HUES48 (cell line): ENCODE data around the gene MGP.

Experiments
- H3K27ac ChIP-seq: one replicate; pipeline ENCODE4 v1.7.0; 2013; ENCODE audit warnings: low read depth, low read length, inconsistent platforms
- H3K27me3 ChIP-seq: 2 replicates; pipeline ENCODE4 v1.6.1; 2013; ENCODE audit warnings: mild to moderate bottlenecking, low read length; ENCODE audit not compliant: control insufficient read depth, insufficient read depth
- H3K36me3 ChIP-seq: 2 replicates; pipeline ENCODE4 v1.6.1; 2013; ENCODE audit warnings: low read length; ENCODE audit not compliant: control insufficient read depth, insufficient read depth
- H3K4me1 ChIP-seq: 2 replicates; pipeline ENCODE4 v1.6.1; 2013; ENCODE audit warnings: mild to moderate bottlenecking, low read length; ENCODE audit not compliant: control insufficient read depth, insufficient read depth
- H3K4me3 ChIP-seq: 2 replicates; pipeline ENCODE4 v1.5.1; 2013; ENCODE audit warnings: mild to moderate bottlenecking, low read depth, low read length
- H3K9ac ChIP-seq: 2 replicates; pipeline ENCODE4 v1.6.1; 2013; ENCODE audit warnings: mild to moderate bottlenecking, low read depth, low read length, moderate library complexity
- H3K9me3 ChIP-seq: 2 replicates; pipeline ENCODE4 v1.6.1; 2013; ENCODE audit warnings: low read length; ENCODE audit not compliant: control insufficient read depth, insufficient read depth

MGP gene

GRCh38 chr12:14843425-14843887, 42.2 kb downstream of the MGP start, which contains the start of gene ART4:
Gene ART4 (minus strand): TSS chr12:14843526. CDS start chr12:14843113, 413 bp downstream.
- Histone ChIP-seq H3K4me3 (no peak within 1 kb of the TSS), H3K27me3 (no peaks in the 10 kb centered on the region), H3K36me3 (no peaks in the 10 kb centered on the region), H3K9me3 (0 out of 2 replicates have a peak, but pooled peaks cover 3% of the 10 kb centered on the region), H3K4me1 (peaks cover 6% of the 10 kb centered on the region), H3K9ac (no peak within 1 kb of the TSS), H3K27ac (no peak within 1 kb of the TSS)

DNA sequence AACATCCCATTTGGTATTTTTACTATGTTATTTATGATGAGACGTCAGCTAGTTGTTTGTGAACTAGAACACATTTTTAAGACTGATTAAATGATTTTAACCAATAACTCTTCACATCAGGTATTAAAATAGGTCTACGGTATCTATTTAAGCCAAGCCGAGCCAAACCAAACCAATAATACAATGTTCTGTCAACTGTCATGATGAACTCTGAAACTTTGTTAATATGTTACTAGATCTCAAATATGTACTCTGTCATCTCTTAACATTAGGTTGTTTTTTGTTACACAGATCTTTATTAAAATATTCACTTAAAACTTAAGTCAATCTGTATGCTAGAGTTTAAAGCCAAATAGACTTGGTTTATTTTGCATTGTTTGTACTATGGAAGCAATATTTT, 43.3 kb downstream of the MGP start:
- 0 out of 2 replicates have a peak, but pooled peaks cover 3% of the 10 kb centered on the region for H3K9me3 ChIP-seq
- H3K27ac ChIP-seq, result no peak overlapping the region
- no peak overlapping the region for H3K9ac ChIP-seq
- H3K4me3 ChIP-seq, result no peak overlapping the region
- no peaks in the 10 kb centered on the region for H3K36me3 ChIP-seq
- H3K27me3 ChIP-seq, result no peaks in the 10 kb centered on the region
- peaks cover 6% of the 10 kb centered on the region for H3K4me1 ChIP-seq

- Histone ChIP-seq H3K4me1 (peaks cover 6% of the 10 kb centered on the region), H3K27ac (no peak overlapping the region), H3K27me3 (no peaks in the 10 kb centered on the region), H3K36me3 (no peaks in the 10 kb centered on the region), H3K9ac (no peak overlapping the region), H3K9me3 (0 out of 2 replicates have a peak, but pooled peaks cover 3% of the 10 kb centered on the region), H3K4me3 (no peak overlapping the region)
Measured at GRCh38 chr12:14841761-14842160, 43.9 kb downstream of the MGP start.

DNA sequence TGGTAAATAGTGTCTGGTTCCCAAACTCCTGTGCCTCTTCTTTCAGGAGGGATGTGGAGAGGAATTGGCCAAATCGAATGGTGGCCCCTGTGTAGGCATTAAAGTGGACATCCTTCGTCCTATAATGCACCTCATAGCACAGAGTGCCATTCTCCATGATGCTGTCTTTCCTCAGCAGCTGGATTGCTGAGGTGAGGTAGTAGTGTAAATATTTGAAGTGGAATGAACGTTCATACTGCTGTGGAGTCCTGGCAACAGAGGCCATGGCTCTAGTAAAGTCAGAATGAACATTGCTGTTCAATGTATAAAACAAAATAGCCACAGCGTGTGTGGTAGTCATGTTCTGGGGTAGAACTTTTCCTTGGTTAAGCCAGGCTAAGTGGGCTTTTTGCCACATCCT, 45.0 kb downstream of the MGP start:
- Histone ChIP-seq H3K9ac (no peak overlapping the region), H3K27ac (no peak overlapping the region), H3K9me3 (0 out of 2 replicates have a peak, but pooled peaks cover 3% of the 10 kb centered on the region), H3K4me3 (no peak overlapping the region), H3K27me3 (no peaks in the 10 kb centered on the region), H3K4me1 (peaks cover 6% of the 10 kb centered on the region), H3K36me3 (no peaks in the 10 kb centered on the region)

- Histone ChIP-seq H3K9ac (no peak overlapping the region), H3K27me3 (no peaks in the 10 kb centered on the region), H3K27ac (no peak overlapping the region), H3K36me3 (no peaks in the 10 kb centered on the region), H3K9me3 (0 out of 2 replicates have a peak, but pooled peaks cover 3% of the 10 kb centered on the region), H3K4me3 (no peak overlapping the region), H3K4me1 (peaks cover 6% of the 10 kb centered on the region)
Measured at GRCh38 chr12:14839262-14839661, 46.4 kb downstream of the MGP start.

- H3K36me3 ChIP-seq, result no peaks in the 10 kb centered on the region
- H3K4me3 ChIP-seq, result no peak overlapping the region
- no peaks in the 10 kb centered on the region for H3K27me3 ChIP-seq
- 0 out of 2 replicates have a peak, but pooled peaks cover 3% of the 10 kb centered on the region for H3K9me3 ChIP-seq
- H3K27ac ChIP-seq, result no peak overlapping the region
- H3K4me1 ChIP-seq, result peaks cover 6% of the 10 kb centered on the region; the same call in 1 of the 2 replicates
- no peak overlapping the region for H3K9ac ChIP-seq
Measured at GRCh38 chr12:14836336-14837210, 49.1 kb downstream of the MGP start.

DNA sequence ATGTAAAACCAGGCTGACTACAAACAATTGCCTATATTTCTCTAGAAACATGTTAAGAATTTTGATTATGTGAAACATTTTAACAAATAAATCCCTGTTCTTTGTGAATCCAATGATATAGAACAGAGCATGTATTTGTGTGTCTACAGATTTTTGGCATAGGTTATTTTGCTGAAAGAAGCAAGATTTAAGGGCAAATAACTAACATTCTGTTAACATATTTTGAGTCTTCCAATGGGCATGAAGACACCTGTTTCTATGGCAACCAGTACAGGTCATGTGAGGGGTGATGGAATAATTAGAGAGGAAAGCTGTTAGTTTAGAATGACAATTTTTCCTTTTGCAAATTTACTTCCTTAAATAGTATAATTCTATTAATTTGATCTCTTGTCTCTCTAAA, 51.1 kb downstream of the MGP start:
- Histone ChIP-seq H3K27me3 (no peaks in the 10 kb centered on the region), H3K9me3 (0 out of 2 replicates have a peak, but pooled peaks cover 3% of the 10 kb centered on the region), H3K4me3 (no peak overlapping the region), H3K9ac (no peak overlapping the region), H3K36me3 (no peaks in the 10 kb centered on the region), H3K4me1 (peaks cover 6% of the 10 kb centered on the region; the same call in 1 of the 2 replicates), H3K27ac (no peak overlapping the region)

DNA sequence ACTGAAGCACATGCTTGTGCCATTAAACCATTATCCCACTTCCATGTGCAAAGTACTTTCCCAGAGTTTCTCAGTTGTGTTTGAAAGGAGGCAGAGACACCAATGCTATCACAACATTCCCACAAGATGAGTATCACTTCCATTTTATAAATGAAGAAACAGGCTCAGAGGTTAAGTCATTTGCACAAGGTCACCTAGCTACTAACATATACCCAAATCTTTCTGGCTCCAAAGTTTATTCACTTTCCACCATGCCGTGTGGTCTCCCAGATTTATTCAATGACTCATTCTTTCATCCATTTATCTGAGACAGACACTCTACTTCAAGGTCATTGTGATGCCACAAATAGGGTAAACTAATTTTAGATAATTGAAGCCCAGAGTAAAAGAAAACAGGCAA, 51.7 kb downstream of the MGP start:
- Histone ChIP-seq H3K9ac (no peak overlapping the region), H3K4me1 (peaks cover 4% of the 10 kb centered on the region; the same call in 1 of the 2 replicates), H3K27me3 (no peaks in the 10 kb centered on the region), H3K9me3 (no peaks in the 10 kb centered on the region), H3K36me3 (no peaks in the 10 kb centered on the region), H3K4me3 (no peak overlapping the region), H3K27ac (no peak overlapping the region)

DNA sequence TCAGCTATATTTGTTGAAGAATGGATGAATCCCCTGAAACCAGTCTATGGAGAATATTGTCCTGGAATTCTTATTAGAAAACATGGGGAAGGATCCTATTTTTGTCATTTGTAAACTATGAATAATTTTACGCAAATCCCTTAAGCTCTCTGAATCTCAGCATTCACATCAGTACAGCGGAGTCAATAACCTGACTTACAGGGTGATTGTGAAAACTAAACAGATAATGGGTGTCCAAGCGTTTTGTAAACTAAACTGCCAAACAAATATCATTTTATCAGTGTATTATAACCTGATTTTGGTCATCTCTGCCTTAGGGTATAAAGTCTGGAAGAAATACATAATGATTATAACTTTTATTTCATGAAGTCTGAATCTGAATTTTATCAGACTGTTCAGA, 52.3 kb downstream of the MGP start:
- H3K27ac ChIP-seq, result no peak overlapping the region
- no peaks in the 10 kb centered on the region for H3K4me1 ChIP-seq
- no peaks in the 10 kb centered on the region for H3K27me3 ChIP-seq
- no peak overlapping the region for H3K9ac ChIP-seq
- H3K36me3 ChIP-seq, result no peaks in the 10 kb centered on the region
- H3K9me3 ChIP-seq, result no peaks in the 10 kb centered on the region
- no peak overlapping the region for H3K4me3 ChIP-seq
